Natural killer cell treated with Interleukin-12 subunit alpha and Interleukin-12 subunit beta and Interleukin-15 and Interleukin-18, amount 100 ng/mL, for 72 hours (primary cell): Measurements from ENCODE around the gene TEX52. TPM values are rescaled to one million over a fixed set of nuclear protein-coding genes. Genes with fewer than 3 reads are reported as not detected.
A peak's percentile ranks its signal among the peaks of the same experiment; 100 is the strongest.
"Not testable (repeated sequence)": the region's sequence is repeated elsewhere in the genome, so short reads cannot be mapped to it uniquely, and the experiment has no call there.

Source experiments
- ATAC-seq, 2 donors: fragments of 150-1000 bp; cut with Tn5 transposase in 1 of 2; sonication (Bioruptor Pico), chemical (Tn5 transposase) in 1 of 2; 2 replicates each; pipeline ENCODE4 v1.10.0; 2021
- DNase-seq: peaks from one replicate; pipeline ENCODE4 v3.0.0; 2022; ENCODE audit warnings: low spot score
- H3K27ac Mint-ChIP-seq, 2 donors: 1 replicate in 1 of 2; 2 replicates in 1 of 2; pipeline ENCODE4 v1.8.0; 2022; ENCODE audit warnings: mixed read lengths in 2 of 2, mild to moderate bottlenecking in 1 of 2, moderate library complexity in 1 of 2
- H3K27me3 Mint-ChIP-seq, 2 donors: 1 replicate in 1 of 2; 2 replicates in 1 of 2; pipeline ENCODE4 v1.8.0; 2022; ENCODE audit warnings: mixed read lengths in 2 of 2
- H3K36me3 Mint-ChIP-seq: one replicate; pipeline ENCODE4 v1.8.0; 2022; ENCODE audit warnings: mixed read lengths
- H3K4me1 Mint-ChIP-seq, 2 donors: 1 replicate in 1 of 2; 2 replicates in 1 of 2; pipeline ENCODE4 v1.8.0; 2022; ENCODE audit warnings: low read depth in 2 of 2, mixed read lengths in 2 of 2, mild to moderate bottlenecking in 1 of 2
- H3K4me3 Mint-ChIP-seq: one replicate; pipeline ENCODE4 v1.8.0; 2022; ENCODE audit warnings: mixed read lengths
- H3K9me3 Mint-ChIP-seq: 2 replicates; pipeline ENCODE4 v1.8.0; 2022; ENCODE audit warnings: mixed read lengths
- total RNA-seq, 2 donors: library from RNA; stranded (reverse); gene quantifications; one replicate each; pipeline ENCODE4 v1.2.3, GENCODE V29; 2022

The TEX52 gene
- total RNA-seq, 2 donors from 2014 or later = not detected

DNA sequence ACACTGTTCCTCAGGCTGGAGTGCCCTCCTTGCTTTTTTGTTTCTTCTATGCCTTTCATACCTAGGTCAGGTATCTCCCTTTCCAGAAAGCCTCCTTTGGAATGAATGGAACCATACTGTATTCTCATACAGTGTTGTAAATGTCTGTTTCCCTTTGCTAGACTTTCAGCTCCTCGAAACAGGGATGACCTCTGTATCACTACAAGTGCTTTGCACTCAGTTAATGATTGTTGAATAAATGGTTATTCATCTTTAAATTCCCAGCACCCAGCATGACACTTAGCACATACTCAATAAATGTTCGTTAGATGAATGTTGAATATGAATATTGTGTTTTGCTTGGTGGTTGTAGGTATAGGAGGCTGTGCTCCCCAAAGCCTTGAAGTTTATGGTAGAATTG is 28.0 kb upstream of the TEX52 start:
- Mint-ChIP-seq H3K9me3 (no peaks in the 10 kb centered on the region), H3K4me1 (peaks cover 13 to 16% of the 10 kb centered on the region in 2 donors), H3K36me3 (no peaks in the 10 kb centered on the region), H3K27ac (no peak overlapping the region), H3K27me3 (no peaks in the 10 kb centered on the region), H3K4me3 (no peak overlapping the region)
- no peak for DNase-seq
- ATAC-seq = no peak

DNA sequence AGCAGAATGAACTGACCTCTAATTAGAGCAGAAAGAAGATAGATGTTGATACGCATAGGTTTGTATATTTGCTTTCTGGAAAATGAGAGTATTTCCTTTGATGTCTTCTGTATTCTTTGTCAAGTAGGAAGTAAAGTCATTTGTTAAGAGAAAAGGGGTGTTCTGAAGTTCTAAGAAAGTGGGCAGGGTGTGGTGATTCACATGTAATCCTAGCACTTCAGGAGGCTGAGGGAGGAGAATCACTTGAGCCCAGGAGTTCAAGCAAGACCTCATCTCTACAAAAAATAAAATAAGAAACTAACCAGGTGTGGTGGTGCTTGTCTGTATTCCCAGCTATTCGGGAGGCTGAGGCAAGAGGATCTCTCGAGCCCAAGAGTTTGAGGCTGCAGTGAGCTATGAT is 23.0 kb upstream of the TEX52 start:
- H3K4me3 Mint-ChIP-seq = peak overlapping the region; percentile 94
- ATAC-seq (no peak), DNase-seq (no peak)
- H3K27ac Mint-ChIP-seq = peak overlapping the region; percentile 72 to 81
- H3K4me1 Mint-ChIP-seq = peaks cover 26 to 30% of the 10 kb centered on the region in 2 donors
- no peaks in the 10 kb centered on the region for H3K9me3 Mint-ChIP-seq
- H3K27me3 Mint-ChIP-seq = no peaks in the 10 kb centered on the region
- H3K36me3 Mint-ChIP-seq = peaks cover 16% of the 10 kb centered on the region

DNA sequence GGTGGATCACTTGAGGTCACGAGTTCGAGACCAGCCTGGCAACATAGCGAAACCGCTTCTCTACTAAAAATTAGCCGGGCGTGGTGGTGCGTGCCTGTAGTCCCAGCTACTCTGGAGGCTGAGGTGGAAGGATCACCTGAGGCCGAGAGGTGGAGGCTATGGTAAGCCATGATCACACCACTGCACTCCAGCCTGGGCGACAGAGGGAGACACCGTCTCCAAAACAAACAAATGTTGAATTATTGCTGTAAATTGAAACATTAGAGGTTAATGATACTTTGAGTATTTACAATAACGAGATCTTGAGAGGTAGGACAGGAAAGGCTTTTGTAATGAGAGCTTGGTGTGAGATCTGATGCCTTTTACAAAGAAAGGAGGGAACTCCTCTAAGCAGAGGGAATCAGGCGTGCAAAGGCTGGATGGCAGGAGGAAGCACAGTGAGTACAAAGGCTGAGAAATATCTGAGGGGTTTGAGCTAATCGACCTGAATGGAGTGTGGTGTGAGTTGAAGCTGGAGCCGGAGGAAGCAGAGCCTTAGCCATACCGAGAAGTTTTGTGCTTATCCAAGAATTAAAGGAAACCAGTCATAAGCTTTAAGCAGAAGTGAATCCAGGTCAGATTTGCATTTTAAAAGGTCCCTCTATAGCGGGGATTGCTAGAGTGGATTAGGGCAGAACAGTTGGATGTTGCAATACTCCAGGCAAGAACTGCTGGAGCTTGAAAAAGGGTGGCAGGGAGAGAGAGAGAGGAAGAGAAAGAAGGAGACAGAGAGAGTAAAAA is 21.3 kb upstream of the TEX52 start:
- no peaks in the 10 kb centered on the region for H3K9me3 Mint-ChIP-seq
- no peak for ATAC-seq
- no peak for DNase-seq
- H3K36me3 Mint-ChIP-seq = peaks cover 16% of the 10 kb centered on the region
- peak overlapping the region; percentile 72 to 81 for H3K27ac Mint-ChIP-seq
- peaks cover 23 to 26% of the 10 kb centered on the region in 2 donors for H3K4me1 Mint-ChIP-seq
- H3K4me3 Mint-ChIP-seq = peak overlapping the region; percentile 94
- H3K27me3 Mint-ChIP-seq = no peaks in the 10 kb centered on the region

DNA sequence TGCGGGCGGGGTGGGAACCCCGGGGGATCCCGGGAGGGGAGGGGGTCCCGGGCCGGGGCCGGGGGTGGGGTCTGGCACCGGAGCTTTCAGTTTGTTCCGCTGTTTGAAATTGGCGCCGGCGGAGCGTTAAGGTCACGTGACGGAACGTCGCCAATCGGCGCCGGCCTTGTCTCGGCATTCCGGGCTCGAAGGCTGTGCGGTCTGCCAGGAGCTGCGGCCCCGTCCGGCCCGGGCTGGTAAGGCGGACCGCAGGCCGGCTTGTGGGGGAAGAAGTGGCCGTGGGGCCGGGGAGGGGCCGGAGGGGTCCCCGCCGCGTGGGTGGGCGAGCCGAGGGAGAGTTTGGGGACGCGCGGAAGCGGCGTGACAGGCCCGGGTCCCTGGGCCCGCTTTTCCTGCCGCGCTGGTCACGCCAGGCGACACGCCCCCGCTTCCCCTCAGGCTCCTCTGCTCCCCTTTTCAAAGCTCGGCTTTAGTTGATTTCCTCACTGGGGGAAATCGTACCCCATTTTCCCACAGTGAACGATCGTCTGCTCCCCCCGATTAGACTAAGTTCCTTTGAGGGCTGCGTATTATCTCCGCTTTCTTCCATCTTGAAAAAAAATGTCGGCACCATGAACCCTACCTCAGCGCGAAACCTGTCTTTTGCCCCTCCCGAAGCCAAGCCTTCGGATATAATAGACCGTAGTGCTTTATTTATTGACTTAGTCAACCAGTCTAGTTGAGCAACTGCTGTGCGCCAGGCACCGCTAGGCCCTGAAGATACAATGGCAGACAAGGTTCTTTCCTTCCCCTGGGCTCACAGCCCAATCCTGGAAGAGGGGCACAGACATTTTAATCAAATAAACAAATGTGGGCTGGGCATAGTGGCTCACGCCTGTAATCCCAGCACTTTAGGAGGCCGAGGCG is 20.5 kb upstream of the TEX52 start, which contains the start of the genes FOXM1 and RHNO1:
Gene FOXM1 (minus strand): TSS at position 128 of the 906 bp plus-strand sequence. CDS start 2,696 bp downstream, outside the sequence.
Gene RHNO1 (plus strand): TSS at position 177 of the 906 bp plus-strand sequence. CDS start 8,144 bp downstream, outside the sequence.
- H3K4me3 Mint-ChIP-seq = peak within 1 kb of the TSS; percentile 94
- peak within 1 kb of the TSS; percentile 72 to 81 for H3K27ac Mint-ChIP-seq
- H3K27me3 Mint-ChIP-seq = no peaks in the 10 kb centered on the region
- DNase-seq (peak; percentile 87), ATAC-seq (peak; percentile 90 to 94)
- peaks cover 23 to 26% of the 10 kb centered on the region in 2 donors for H3K4me1 Mint-ChIP-seq
- H3K36me3 Mint-ChIP-seq = peaks cover 16% of the 10 kb centered on the region
- no peaks in the 10 kb centered on the region for H3K9me3 Mint-ChIP-seq

DNA sequence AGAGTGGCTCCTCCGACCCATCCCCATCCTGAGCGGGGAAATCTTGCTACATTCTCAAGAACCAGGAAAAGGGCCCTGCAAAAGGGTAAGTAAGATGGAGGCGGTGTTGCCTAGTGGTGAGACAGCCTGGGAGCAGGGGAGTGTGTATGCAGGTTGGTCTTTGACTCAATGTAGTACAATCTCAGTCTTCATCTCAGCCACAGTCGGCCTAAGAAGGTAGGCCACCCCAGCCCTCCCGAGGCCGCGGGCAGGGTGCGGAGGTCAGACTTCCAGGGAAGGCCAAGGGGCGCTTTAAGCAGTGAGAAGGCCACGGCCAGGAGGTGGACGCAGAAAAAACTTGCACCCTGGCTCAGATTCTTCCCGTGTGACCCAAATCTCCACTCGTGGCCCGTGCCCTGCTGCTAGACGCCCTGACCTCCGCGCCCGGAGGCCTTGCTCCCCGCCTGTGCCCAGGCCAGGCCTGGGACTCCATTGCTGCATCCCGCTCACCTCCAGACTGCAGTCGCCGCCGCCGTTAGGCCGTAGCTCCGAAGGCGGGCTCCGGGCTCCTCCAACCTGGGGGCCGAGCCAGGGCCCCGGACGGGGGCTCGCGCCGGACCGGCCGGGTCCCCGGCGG is 19.7 kb upstream of the TEX52 start:
- Mint-ChIP-seq H3K27ac (peak overlapping the region; percentile 72 to 81), H3K4me3 (peak overlapping the region; percentile 94), H3K27me3 (no peaks in the 10 kb centered on the region), H3K4me1 (peaks cover 23 to 26% of the 10 kb centered on the region in 2 donors), H3K36me3 (peaks cover 16% of the 10 kb centered on the region), H3K9me3 (no peaks in the 10 kb centered on the region)
- no peak for DNase-seq
- ATAC-seq = peak in 1 of 2 donors; percentile 72

DNA sequence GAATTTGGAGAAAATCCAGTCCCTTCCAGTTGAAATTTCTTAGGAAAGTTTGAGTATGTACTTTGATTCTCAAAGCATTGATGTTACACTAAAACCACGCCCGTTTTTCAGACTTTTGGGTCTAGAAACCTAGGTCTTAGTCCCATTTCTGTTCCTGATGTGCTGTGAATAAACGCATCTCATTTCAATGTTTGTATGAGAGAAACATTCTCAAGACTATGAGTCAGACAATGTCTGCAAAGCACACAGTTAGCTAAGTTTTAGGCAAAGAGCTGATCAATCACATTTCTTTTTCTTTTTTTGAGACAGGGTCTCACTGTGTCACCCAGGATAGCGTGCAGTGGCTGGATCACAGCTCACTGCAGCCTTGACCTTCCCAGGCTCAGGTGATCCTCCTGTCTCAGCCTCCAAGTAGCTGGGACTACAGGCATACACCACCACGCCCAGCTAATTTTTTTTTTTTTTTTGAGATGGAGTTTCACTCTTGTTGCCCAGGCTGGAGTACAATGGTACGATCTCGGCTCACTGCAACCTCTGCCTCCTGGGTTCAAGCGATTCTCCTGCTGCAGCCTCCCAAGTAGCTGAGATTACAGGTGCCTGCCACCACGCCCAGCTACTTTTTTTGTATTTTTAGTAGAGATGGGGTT is 12.3 kb upstream of the TEX52 start:
- peak overlapping the region in 1 of 2 donors; percentile 75 for H3K27ac Mint-ChIP-seq
- H3K4me1 Mint-ChIP-seq, DNase-seq, H3K36me3 Mint-ChIP-seq, H3K27me3 Mint-ChIP-seq, ATAC-seq, H3K9me3 Mint-ChIP-seq, H3K4me3 Mint-ChIP-seq: not testable (repeated sequence)

DNA sequence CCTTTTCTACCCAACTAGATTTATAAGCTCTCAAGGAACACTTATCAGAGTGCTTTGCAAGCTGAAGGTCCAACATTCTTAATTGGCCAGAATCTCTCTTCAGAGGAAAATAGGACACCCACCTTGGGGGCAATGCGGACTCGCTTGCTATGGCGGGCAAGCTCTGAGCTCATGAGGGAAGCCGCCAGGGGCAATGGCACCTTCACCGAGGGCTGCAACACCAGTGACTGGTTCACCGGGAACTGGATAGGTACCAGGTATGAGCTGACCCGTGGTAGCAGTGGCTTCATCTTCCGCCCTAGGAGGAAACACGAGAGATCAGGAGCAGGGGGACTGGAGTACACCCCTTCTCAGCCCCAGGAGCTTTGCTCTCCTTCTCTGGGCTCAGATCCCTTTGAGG is 7.4 kb upstream of the TEX52 start:
- no peak for DNase-seq
- Mint-ChIP-seq H3K9me3 (no peaks in the 10 kb centered on the region), H3K27me3 (no peaks in the 10 kb centered on the region), H3K4me3 (no peak overlapping the region), H3K36me3 (peaks cover 12% of the 10 kb centered on the region), H3K4me1 (peaks cover 4 to 5% of the 10 kb centered on the region in 2 donors), H3K27ac (no peak overlapping the region)
- ATAC-seq = no peak

DNA sequence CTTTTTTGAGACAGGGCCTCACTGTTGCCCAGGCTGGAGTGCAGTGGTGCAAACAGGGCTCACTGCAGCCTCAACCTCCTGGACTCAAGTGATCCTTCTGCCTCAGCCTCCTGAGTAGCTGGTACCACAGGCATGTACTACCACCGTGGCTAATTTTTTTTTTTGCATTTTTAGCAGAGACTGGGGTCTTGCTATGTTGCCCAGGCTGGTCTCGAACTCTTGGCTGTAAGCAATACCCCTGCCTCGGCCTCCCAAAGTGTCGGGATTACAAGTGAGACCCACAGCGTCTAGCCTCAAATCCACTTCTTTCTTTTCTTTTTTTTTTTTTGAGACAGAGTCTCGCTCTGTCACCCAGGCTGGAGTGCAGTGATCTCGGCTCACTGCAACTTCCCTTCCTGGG is 6.6 kb upstream of the TEX52 start:
- H3K36me3 Mint-ChIP-seq = peaks cover 12% of the 10 kb centered on the region
- DNase-seq, H3K4me3 Mint-ChIP-seq, ATAC-seq, H3K27me3 Mint-ChIP-seq, H3K27ac Mint-ChIP-seq, H3K4me1 Mint-ChIP-seq, H3K9me3 Mint-ChIP-seq: not testable (repeated sequence)

DNA sequence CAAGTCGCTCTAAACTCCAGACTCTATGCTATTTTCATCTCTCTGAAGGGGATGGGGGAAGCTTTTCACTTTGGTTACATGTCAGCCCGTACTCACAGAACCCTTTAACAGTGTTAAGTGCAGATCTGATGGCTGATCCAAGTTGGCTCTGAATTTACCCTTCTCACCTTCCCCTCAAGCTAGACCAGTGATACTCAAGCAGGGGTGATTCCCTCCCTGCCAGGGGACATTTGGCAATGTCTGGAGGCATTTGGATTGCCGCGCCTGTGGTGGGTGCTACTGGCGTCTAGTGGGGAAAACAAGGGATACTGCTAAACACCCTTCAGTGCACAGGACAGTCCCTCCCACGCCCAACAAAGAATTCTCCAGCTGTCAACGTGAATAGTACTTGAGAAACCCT is 6.0 kb upstream of the TEX52 start:
- H3K4me1 Mint-ChIP-seq = peaks cover 4 to 5% of the 10 kb centered on the region in 2 donors
- H3K9me3 Mint-ChIP-seq = no peaks in the 10 kb centered on the region
- H3K27me3 Mint-ChIP-seq = no peaks in the 10 kb centered on the region
- DNase-seq (no peak), ATAC-seq (no peak)
- H3K27ac Mint-ChIP-seq = no peak overlapping the region
- H3K4me3 Mint-ChIP-seq = no peak overlapping the region
- H3K36me3 Mint-ChIP-seq = peaks cover 12% of the 10 kb centered on the region

DNA sequence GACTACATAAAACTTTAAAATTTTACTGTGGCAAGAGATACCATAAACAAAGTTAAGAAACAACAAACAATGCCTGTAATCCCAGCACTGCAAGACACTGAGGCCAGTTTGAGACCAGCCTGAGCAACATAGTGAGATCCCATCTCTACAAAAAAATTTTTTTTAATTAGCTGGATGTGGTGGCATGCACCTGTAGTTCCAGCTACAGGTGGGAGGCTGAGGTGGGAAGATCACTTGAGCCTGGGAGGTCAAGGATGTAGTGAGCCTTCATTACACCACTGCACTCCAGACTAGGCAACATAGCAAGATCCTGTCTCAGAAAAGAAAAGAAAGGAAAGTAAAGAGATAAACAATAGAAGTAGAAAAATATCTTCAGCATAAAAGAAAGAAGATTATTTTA is 3.3 kb upstream of the TEX52 start:
- DNase-seq = no peak
- ATAC-seq = no peak
- H3K9me3 Mint-ChIP-seq = no peaks in the 10 kb centered on the region
- H3K27ac Mint-ChIP-seq = no peak overlapping the region
- H3K4me1 Mint-ChIP-seq = no peaks in the 10 kb centered on the region
- no peak overlapping the region for H3K4me3 Mint-ChIP-seq
- H3K27me3 Mint-ChIP-seq = no peaks in the 10 kb centered on the region
- H3K36me3 Mint-ChIP-seq = peaks cover 7% of the 10 kb centered on the region

DNA sequence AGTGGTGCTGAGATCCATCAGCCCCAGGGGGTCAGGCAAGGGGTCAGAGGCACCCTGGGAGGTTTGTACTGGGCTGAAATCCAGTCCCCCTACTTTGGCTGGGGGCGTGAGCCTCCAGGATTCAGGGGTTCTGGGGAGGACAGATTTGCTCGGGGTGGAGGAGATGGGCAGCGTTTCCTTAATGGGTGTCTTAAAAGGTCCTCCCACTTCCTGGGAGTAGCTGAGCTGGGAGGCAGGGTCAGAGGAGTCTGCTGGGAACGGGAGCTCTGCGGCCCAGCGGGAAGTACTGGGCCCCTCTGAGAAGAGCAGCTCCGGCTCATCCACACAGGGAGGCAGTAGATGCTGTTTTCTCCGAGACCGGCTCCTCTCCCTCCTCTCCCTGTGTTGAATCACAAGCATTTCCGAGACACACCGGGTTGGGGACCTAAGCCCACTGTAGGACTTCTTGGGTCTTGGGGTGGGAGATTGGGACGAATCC is 2.1 kb upstream of the TEX52 start:
- no peaks in the 10 kb centered on the region for H3K27me3 Mint-ChIP-seq
- DNase-seq (no peak), ATAC-seq (peak in 1 of 2 donors; percentile 10)
- H3K4me3 Mint-ChIP-seq = no peak overlapping the region
- no peak overlapping the region for H3K27ac Mint-ChIP-seq
- H3K4me1 Mint-ChIP-seq = no peaks in the 10 kb centered on the region
- H3K9me3 Mint-ChIP-seq = no peaks in the 10 kb centered on the region
- H3K36me3 Mint-ChIP-seq = peaks cover 7% of the 10 kb centered on the region

DNA sequence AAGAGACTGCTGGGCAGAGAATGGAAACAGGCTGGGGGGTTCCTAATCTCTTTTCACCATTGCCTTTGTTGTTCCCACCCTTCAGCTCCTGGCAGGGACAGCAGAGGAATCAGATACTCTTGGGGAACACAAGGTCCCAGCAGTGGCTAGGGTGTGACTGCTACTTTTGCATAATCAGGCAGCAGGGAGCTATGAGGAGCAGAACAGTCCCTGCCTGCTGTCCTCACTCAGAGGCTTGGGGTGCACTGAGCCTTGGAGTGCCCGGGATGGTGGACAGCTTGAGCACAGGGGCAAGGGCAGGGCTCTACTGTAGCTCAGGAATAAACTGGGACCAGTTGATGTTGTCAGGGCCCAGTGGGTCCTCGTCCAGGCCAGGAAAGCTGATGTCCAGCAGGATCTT is 1.5 kb upstream of the TEX52 start:
- no peak overlapping the region for H3K27ac Mint-ChIP-seq
- H3K4me3 Mint-ChIP-seq = no peak overlapping the region
- DNase-seq (no peak), ATAC-seq (no peak)
- no peaks in the 10 kb centered on the region for H3K4me1 Mint-ChIP-seq
- peaks cover 7% of the 10 kb centered on the region for H3K36me3 Mint-ChIP-seq
- H3K9me3 Mint-ChIP-seq = no peaks in the 10 kb centered on the region
- no peaks in the 10 kb centered on the region for H3K27me3 Mint-ChIP-seq

DNA sequence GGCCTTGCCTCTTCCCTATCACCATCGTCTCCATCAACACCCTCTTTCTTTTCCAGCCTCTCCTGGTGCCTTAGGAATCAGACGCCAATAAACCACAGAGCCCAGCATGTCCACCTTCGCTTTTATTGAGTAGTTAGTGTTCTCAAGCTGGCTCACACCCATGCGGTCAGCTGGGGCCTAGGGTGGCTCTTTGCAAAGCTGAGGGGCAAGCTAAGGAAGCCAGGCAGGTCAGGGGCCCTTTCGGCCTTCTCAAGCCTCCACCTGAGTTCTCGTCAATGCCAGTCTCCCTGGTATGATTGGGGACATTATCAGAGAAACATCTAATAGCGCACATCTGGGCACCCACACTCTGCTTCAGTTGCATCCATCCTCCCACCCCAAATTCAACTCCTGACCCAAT is 737 bp upstream of the TEX52 start:
- Mint-ChIP-seq H3K9me3 (no peaks in the 10 kb centered on the region), H3K4me1 (no peaks in the 10 kb centered on the region), H3K4me3 (no peak overlapping the region), H3K27me3 (no peaks in the 10 kb centered on the region), H3K27ac (no peak overlapping the region), H3K36me3 (peaks cover 7% of the 10 kb centered on the region)
- ATAC-seq (no peak), DNase-seq (no peak)
